NCI-H1436 treated with DMSO at 0.1 percent for 48 hours (cell line): ENCODE results near the gene CKB.
"Not testable (repeated sequence)": the region's sequence is repeated elsewhere in the genome, so short reads cannot be mapped to it uniquely, and the experiment has no call there.

Experiments used
- DNase-seq: peaks from one replicate; lab custom pipeline; 2025; lab: John Stamatoyannopoulos, UW

Gene CKB

GRCh38 chr14:103526247-103526913 lies 3.8 kb upstream of the CKB start:
- no peak for DNase-seq

GRCh38 chr14:103525430-103526246 lies 3.0 kb upstream of the CKB start:
- DNase-seq, result not testable (repeated sequence)

GRCh38 chr14:103524002-103524935 lies 1.6 kb upstream of the CKB start:
- no peak for DNase-seq

GRCh38 chr14:103523575-103523954 lies 935 bp upstream of the CKB start:
- no peak for DNase-seq

GRCh38 chr14:103521951-103522563 lies 573 bp downstream of the CKB start:
- no peak for DNase-seq

GRCh38 chr14:103521438-103521950 lies 1.1 kb downstream of the CKB start:
- DNase-seq, result no peak

GRCh38 chr14:103520657-103521437 lies 1.8 kb downstream of the CKB start:
- DNase-seq, result no peak

- no peak for DNase-seq
These were observed 2.4 kb downstream of the CKB start for GRCh38 chr14:103520269-103520656.

GRCh38 chr14:103519837-103520212 lies 2.8 kb downstream of the CKB start:
- DNase-seq, result no peak

GRCh38 chr14:103519043-103519836 lies 3.4 kb downstream of the CKB start:
- DNase-seq, result no peak

- no peak for DNase-seq
These were observed 4.1 kb downstream of the CKB start for GRCh38 chr14:103518422-103519042.

- no peak for DNase-seq
These were observed 4.8 kb downstream of the CKB start for GRCh38 chr14:103517721-103518421.

GRCh38 chr14:103517174-103517566 lies 5.5 kb downstream of the CKB start:
- no peak for DNase-seq

- DNase-seq, result no peak
These were observed 6.0 kb downstream of the CKB start for GRCh38 chr14:103516426-103517173.

- DNase-seq, result no peak
These were observed 7.8 kb downstream of the CKB start for GRCh38 chr14:103514596-103515421.

GRCh38 chr14:103512701-103513611 lies 9.7 kb downstream of the CKB start:
- no peak for DNase-seq
